GM21360 (cell line): ENCODE data around the gene AP2B1.

Source experiments
- ATAC-seq: cut with Tn5 transposase; IDR thresholded peaks from one replicate; pipeline ENCODE4 v1.9.1; 2021; ENCODE audit warnings: mild to moderate bottlenecking, moderate library complexity; ENCODE audit not compliant: unreplicated experiment

AP2B1 gene

DNA sequence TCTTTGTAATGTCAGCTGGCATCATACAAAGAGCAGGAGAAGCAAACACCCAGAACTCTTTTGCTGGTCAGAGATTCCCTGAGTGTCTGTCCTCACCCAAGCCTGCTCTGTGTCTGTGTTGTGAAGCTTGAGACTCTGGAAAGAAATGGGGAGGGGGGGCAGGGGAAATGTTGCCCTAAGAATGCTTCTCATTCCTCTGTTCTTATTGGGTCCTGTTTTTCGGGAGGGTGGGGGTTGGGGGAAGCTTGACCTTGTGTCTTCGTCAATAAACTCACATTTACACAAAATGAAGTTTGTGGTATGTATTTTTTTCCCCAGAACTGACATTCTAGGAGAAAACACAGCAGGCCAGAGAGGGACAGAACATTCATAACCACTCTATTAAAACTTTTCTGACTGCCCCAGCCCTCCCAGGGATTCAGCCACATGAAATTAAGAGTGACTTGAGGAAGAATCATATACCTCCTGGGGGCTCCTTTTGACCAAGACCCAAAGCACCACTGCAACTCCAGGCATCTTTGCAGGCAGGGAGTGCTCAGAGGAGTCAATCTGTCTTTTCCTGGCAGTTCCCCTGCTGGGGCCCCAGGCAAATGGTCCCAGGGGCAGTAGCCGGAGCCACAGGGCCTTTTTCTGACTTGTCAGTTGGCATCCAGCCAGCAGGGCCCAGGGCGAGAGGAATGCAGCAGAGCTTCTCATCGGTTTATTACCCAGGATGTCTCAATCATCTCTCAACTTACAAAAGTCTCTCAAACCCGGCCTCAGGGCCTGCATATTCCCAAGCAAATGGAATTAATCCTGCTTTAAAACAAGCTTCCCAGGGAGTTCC lies 139.2 kb downstream of the AP2B1 start:
- no peak for ATAC-seq

DNA sequence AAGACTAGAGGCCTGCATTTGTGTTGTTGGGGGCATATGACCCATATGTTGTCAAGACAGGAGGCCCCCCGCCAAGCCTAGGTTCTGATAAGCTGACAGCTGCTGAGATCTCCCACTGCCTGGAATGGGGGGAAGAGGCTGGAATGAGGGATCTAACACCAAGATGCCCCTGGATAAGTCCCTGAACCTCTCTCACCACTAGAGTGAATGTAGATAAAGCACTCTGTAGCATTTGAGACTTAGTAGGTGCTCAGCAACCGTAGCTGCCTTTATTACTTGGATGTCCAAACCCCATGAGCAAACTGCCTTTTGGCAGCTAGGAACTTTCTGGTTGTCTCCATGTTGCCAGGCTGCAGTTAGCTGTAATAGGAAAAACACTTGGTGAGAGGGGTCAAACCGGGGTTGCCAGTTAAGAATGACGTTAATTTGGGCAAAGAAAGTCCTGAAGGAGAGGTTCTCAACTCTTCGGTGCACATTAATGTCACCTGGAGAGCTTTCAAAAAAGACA lies 139.9 kb downstream of the AP2B1 start:
- ATAC-seq = no peak

DNA sequence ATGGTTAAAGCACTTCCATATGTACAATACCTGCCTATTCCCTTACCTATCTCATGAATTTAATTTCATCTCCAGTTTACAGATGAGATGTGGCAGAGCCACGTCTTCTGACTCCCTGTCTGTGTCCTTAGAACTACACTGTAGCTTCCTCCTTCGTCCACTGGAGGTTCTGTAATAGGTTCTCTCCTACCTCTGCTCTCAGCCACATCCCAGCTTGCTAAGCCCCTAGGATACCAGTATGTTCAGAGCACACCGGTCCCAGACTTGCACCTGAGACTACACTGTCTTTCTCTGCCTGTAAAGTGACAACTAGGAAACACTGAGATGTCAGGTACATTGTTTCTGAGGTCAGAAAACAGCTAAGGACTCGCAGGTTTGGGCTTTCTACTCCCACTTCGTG lies 140.5 kb downstream of the AP2B1 start:
- ATAC-seq = no peak

DNA sequence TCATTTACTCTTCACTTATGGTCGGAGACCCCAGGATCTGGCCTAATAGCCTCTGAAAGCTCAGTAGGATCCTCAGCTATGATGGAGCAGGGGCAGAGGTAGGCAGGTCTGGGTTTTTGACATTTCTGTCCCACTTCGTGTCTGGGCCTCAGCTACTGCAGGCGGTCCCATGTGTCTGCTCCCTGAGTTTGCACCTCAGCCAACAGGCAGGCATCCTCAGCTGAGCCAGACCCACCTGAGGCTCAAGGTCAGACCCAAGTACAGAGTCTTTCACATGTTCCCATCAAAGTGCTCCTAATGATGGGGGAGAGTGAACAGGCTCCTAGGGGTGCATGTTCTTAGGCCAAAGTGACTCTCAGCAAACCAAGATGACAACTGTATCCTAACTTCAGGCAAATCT lies 141.4 kb downstream of the AP2B1 start:
- ATAC-seq = no peak

DNA sequence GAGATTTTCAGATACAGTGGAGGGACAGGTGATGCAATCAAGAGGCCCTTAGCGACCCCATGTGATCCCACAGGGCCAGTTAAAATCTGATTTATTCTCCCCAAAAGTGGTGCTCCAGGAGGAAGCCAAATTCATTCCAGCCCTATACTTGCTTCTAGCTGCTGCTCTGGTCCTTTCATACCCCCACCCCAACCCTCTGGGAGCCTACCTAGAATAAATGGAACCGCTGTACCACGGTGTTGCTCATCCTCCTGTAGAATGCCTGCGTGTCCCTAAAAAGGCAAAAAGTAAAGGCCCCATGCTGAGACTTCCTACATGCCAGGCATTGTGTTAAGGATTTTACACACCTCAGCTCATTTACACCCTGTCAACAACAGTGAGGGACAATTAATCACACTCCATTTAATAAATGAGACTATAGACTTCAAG lies 142.3 kb downstream of the AP2B1 start:
- ATAC-seq = no peak

DNA sequence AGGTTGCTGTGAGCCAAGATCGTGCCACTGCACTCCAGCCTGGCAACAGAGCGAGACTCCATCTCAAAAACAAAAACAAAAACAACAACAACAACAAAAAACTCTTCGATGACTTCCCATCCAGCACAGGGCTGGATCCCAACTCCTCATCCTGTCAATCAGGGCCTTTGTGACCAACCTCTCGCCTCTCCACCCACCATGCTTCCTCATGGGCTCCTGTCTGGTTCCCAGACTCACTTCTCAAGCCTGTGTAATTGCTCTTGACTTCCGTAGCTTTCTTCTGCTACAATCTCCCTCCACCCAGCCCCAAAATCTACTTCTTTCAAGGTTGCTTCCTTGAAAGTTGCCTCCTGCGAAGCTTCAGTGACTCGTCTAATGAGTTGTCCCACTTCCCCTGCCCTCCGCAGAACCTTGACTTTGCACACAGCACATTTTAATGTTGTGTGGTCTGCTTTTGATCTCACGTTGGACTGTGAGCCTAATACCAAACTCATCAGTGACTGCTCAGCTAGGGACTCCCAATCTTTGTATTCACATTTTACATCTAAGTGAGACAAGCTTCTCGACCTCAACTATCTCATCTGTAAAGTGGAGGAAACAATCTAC lies 143.4 kb downstream of the AP2B1 start:
- no peak for ATAC-seq

DNA sequence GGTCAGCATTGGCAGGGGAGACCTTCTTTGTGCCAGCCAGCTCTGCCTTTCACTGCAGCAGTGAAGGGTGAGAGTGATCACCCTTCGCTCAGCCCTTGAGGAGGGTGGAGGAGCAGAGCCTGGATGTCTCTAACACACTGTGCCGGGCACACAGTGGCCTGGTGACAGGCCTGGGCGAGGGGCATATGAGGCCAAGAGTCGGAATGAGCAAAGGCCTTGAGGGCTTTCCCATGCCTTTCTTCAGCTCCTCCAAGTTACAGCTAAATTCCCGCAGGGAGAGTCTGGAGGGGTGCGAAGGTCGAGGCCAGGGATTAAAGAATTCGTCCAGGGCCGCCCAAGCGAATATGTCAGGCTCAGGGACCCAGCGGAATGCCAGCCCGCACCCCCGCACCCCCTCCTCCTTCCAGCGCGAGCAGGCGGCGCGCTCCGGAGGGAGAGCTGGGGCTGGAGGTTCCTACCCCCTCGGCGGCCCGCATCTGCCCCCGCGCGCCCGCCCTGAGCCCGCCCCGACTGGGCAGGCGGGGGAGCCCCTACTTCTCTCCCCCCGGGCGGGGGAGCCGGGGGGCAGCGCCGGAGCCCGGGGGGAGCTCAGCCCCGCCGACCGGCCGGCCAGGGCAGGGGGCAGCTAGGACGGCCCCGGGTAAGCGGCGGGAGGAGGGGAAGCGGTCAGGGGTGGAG lies 144.3 kb downstream of the AP2B1 start, which contains the start of gene RASL10B:
TSS of gene RASL10B (plus strand) at position 401 of the 678 bp plus-strand sequence. CDS start 3,546 bp downstream, outside the sequence.
- no peak for ATAC-seq

DNA sequence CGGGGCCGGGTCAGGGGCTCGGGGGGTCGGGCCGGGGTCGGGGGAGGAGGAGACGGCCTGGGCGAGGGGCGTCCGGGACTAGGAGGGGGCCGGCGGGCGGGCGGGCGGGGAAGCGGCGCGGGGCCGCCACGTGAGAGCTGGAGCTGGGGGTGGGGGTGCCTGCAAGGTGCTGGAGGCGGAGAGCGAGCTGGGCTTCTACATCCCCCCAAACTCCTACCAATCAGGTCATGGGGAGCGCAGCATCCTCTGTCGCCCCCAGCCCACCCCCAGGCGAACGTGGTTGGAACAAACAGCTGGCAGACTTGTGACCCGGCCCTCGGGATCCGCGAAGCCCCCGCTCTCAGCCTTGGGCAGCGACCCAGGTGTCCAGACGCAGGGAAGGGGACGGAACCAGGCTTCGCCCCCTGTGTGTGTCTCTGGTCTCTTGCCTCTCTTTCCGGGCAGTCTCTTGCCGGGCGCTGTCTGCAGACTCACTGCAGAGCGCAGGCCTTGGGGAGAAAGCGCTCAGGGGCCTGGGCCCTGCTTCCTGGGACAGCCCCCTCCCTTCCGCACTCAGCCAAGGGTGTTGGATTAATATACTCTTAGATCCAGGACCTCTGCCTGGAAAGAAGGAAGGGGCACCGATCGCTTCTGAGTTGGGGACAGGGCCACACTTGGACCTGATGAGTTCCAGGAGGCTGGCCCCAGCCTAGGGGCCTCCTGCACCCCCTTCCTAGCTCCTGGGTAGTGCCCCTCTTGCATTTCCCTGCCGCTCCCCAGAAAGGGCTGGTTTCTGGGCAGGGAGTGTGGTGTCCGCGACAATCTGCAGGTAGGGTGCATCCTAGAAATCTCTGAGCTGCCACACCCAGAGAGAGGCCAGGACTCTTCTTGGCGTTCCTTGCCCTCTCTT lies 145.0 kb downstream of the AP2B1 start:
- ATAC-seq = no peak

DNA sequence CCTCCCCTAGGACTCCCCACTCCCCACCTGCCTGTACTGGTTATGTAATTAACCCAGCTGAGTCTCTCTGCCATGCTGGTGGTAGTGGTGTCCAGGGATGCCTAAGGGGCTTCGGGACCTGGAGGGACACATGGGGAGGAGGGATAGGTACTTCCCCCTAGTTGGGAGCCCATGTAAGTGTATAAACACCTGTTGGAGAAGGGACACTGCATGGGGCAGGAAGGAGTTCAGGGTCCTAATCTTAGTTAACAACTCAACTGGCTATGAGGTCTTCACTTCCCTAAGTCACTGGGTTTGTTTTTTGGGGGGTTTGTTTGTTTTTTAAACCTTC lies 145.6 kb downstream of the AP2B1 start:
- no peak for ATAC-seq

DNA sequence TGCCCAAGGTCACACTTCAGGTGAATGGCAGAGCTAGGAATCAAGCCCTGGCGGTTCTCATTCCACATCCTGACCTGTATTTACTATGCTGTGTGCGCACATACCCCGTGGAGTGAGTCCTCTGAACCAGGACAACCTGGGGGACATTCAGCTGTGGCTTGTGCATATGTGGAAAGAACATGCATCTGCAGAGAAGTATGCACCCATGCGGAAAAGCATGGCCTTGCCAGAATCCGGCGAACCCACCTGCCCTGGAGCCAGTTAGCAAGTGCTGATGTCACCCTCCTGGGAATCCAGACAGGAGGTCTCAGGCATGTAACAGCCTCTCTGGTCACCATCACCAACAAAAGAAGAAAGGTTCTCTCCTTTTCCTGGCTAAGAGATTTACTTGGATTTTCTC lies 146.2 kb downstream of the AP2B1 start:
- ATAC-seq = no peak

DNA sequence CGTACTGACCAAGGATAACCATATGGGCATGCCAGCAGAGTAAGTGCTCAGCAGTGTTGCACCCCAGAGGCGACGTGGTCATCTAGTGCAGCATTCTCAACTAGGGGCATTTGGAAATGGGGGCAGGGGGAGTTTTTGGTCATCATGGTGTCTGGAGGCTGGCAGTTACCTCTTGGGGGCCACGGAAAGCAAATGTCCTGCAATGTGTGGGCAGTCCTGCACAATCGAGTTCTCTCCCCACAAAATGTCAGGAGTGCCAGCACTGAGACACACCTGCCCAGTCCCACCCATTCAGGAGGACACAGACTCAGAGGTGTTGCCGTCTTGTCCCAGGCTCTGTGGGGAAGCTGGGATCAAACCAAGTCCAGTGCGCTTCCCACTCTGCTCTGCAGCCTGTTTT lies 147.3 kb downstream of the AP2B1 start:
- ATAC-seq = no peak

DNA sequence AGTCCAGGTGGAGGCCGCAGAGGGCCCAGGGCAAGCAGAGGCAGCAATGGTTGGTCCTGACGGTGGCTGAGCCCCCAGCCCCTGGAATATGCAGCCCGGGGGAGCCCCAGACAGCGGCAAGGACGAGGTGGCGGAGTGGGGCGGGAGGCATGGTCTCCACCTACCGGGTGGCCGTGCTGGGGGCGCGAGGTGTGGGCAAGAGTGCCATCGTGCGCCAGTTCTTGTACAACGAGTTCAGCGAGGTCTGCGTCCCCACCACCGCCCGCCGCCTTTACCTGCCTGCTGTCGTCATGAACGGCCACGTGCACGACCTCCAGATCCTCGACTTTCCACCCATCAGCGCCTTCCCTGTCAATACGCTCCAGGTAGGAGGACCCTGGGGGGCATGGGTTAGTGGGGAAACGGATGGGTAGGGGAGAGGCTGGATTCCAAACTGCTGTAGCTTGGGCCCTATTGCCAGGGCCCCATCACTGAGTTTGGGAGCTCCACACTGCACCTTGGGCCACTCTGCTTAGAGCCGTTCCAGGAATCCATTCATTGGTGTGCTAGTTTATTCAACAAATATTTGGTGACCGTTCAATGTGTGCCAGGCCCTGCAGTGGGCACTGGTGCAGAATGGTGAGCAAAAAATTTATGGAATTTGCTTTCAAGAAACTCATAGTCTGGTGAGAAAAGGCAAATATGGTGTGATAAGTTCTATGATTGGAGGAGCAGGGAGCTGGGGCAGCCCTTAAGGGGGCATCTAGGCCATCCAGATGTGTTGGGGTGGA lies 148.1 kb downstream of the AP2B1 start:
- ATAC-seq = no peak

DNA sequence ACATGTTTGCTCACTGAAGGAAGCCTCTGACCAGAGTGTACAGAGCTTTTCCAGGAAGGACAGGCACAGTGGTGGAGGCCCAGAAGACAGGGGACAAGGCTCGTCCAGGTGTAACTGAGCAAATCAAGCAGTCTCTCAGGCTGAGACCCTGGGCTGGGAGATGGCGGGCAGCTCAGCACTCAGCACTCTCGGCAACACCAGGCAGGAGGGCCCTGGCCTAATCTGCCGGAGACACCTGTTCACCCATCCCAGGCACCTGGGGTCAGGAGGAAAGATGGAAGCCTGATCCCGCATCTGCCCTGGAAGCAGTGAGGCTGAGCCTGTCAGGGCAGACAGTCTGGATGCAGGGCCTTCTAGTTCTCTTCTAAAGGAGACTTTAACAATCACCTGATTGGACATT lies 149.1 kb downstream of the AP2B1 start:
- ATAC-seq = no peak

DNA sequence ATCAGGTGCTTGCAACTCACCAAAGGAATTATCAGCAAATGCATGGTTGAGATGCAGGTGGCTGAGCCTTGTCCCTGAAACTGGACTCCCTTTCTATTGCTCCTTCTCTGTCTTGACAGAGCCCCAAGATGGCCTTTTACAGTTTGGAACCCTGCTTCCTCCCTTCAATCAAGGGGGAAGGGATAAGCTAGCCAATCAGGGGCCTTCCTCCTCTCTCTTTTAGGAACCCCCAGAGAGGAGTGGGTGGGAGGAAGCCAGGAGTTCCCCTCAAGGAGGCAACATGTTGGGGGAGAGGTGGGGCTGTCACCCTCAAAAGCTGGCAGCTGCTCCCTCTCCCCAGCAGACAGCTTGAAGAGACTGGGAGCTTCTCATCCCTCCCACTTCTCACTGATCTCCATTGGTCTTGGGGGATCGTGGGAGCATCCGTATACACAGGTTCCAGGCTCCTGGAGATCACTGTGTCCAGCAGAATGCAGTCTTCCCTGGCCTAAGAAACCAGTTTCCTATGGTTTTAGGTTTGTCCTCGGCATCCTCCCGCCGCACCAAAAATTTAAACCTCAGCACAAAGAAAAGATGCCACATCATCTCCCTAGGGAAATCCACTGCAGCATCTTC lies 151.5 kb downstream of the AP2B1 start:
- ATAC-seq = no peak

DNA sequence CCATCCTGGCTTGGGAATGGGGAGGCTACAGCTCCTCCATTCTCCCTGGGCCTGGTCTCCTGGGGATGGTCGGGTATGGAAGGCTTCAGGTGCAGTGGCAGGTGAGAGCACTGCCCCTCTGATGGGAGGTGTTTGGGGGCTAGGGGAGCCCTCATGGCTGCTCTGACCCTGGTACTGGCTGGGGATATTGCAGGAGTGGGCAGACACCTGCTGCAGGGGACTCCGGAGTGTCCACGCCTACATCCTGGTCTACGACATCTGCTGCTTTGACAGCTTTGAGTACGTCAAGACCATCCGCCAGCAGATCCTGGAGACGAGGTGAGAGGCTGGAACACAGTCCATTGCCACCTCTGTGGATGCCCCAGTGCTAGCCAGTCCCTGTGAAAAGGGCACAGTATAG lies 153.1 kb downstream of the AP2B1 start:
- ATAC-seq = no peak

DNA sequence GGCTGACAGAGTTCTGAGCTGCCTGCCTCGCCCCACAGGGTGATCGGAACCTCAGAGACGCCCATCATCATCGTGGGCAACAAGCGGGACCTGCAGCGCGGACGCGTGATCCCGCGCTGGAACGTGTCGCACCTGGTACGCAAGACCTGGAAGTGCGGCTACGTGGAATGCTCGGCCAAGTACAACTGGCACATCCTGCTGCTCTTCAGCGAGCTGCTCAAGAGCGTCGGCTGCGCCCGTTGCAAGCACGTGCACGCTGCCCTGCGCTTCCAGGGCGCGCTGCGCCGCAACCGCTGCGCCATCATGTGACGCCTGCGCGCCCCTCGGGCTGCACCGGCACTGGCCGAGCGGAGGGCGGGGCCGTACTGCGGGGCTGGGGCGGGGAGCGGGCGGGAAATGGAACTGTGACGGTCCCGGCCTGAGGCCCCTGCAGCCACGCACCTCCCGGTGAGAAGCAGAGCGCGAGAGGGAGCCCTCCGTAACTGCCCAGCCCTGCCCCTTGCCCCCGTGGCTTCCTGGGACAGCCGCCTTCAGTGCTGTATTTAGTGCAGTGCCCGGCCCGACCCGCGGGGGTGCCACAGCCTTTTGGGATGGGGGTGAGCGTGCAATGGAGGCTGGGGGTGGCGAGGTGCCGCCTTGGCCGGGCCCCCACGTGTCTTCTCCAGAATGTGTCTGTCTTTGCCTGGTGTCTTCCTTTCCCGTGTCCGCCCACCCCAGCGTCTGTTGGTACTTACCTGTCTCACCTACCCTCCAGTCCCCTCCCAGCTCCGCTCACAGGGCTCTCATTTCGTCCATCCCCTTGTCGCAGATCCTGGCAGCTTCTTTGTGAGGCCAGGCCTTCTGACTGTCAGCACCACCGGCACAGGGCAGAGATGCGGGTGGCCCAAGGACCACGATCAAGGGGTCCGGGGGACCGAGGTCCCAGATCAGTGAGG lies 154.1 kb downstream of the AP2B1 start:
- no peak for ATAC-seq

DNA sequence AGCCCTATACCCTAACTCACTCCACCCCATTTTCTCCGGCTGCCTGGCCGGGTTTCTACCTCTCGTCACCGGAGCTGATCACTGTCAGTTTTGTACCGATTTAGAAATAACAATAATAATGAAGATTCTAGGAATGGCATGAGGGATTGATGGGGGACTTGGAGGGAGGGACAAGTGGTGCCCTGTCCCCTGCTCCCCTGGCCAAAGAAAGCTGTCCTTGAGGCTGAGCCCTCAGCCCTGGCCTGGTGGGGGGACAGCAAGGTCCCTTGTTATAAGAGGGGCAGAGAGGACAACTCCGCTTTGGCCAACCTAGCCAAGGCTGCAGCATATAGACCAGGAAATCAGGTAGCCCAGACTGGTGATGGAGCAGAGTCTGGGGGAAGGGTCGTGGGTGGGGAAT lies 155.4 kb downstream of the AP2B1 start:
- ATAC-seq = no peak

DNA sequence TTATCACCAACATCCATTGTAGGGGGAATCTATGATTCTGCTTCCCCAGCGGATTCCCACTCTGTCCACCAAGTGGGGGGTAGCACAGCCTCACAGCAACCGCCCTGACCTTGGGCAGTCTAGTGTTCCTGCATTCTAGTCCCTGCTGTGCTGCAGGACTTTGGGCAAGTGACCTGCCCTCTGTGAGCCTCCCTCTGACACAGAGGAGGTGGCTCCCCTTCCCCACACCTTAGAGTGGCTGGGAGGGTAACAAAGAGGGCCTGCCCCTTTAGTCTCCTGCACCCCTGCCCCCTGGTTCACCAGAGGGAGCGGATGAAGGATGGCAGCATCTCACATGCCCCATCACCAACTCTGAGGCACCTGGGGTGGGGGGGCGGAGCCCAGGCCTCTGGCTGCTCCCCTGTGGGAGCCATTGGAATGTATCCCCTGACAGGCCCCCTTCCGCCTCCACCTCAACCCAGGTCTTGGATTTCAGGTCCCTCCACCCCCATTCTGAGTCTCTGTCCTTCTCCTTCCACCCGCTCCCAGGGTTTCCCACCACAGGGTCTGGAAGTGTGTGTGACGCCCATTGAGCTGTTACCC lies 155.9 kb downstream of the AP2B1 start:
- no peak for ATAC-seq
